ENCODE data around the gene POLG2. TPM values are rescaled to one million over a fixed set of nuclear protein-coding genes. Genes with fewer than 3 reads are reported as not detected.

Gene POLG2
- total and polyA plus RNA-seq, 2 of the 8 experiments (the other 6 are each of a cell fraction or from before 2014, with no cell fraction given) = 9.7 to 34.3 TPM

DNA sequence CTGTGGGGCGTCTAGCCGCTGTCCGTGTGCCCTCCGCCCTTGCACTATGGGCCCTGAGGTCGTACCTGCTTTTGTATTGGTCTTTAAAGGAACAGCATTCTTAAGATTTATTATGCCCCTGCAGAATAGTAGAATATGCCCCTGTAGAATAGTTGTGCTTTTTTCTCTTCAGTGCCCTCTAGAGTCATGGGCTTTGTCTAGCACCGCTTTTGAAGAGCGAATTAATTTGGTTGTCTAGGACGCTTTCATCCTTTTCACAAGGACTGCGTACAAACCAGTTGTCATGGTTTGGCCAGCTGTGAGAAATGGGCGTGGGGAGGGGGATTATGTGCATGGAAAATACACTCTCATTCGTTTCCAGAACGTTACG lies 10.5 kb upstream of the POLG2 start (continued):
- no peak for TF ChIP-seq EGR1 (IDR thresholded peaks at IDR 0.05; ENCODE audit: borderline replicate concordance, low read depth, low read length)
- TF ChIP-seq HDAC2 (IDR thresholded peaks at IDR 0.05; ENCODE audit: borderline replicate concordance in 1 of 2, low read depth in 2 of 2, low read length in 2 of 2) = 0 out of 4 replicates have a peak, but pooled peaks of 1 of the 2 experiments have one; percentile 6
- peak; percentile 88 to 89; a peak in 1 of 4 replicates for TF ChIP-seq SIN3A (conservative IDR thresholded peaks at IDR 0.05 in 1 of 2, IDR thresholded peaks at IDR 0.05 in 1 of 2; ENCODE audit: low read depth in 1 of 2, low read length in 2 of 2)
